Esophagus squamous epithelium (tissue), 5 donors: ENCODE data around the gene ZFP91. TPM values are rescaled to one million over a fixed set of nuclear protein-coding genes. Genes with fewer than 3 reads are reported as not detected.

Experiments
- DNase-seq: peaks from one replicate; lab custom pipeline; 2025; lab: John Stamatoyannopoulos, UW
- H3K27ac ChIP-seq, 4 donors: fragments of 200-600 bp; sonication (generic); one replicate each; pipeline ENCODE4 v1.5.1; 2016 to 2019; ENCODE audit warnings: mild to moderate bottlenecking in 1 of 4
- H3K27me3 ChIP-seq, 4 donors: fragments of 200-600 bp; sonication (generic); 1 replicate in 3 of 4; 2 replicates in 1 of 4; pipeline versions ENCODE4 v1.5.1 to v1.6.0; 2017 to 2021; ENCODE audit warnings: antibody characterized with exemption in 1 of 4
- H3K36me3 ChIP-seq, 3 donors: fragments of 200-600 bp; sonication (generic); one replicate each; pipeline ENCODE4 v1.5.1; 2016 to 2019
- H3K4me1 ChIP-seq, 3 donors: fragments of 200-600 bp; sonication (generic); one replicate each; pipeline ENCODE4 v1.5.1; 2017 to 2019
- H3K4me3 ChIP-seq, 4 donors: fragments of 200-600 bp; sonication (generic); 1 replicate in 3 of 4; 2 replicates in 1 of 4; pipeline ENCODE4 v1.5.1; 2016 to 2019; ENCODE audit warnings: mild to moderate bottlenecking in 2 of 4, moderate library complexity in 1 of 4
- H3K9me3 ChIP-seq, 3 donors: fragments of 200-600 bp; sonication (generic); one replicate each; pipeline ENCODE4 v1.5.1; 2016 to 2019
- CTCF ChIP-seq, 6 experiments: fragments of 450-650 bp in 4 of 6; fragments of 200-600 bp in 2 of 6; sonication (generic) in 2 of 6; IDR thresholded peaks; one replicate each; pipeline ENCODE4 v1.5.1; 2016 to 2019; ENCODE audit warnings: antibody characterized with exemption in 6 of 6, mild to moderate bottlenecking in 4 of 6, moderate library complexity in 4 of 6
- POLR2A ChIP-seq, 4 donors: fragments of 450-650 bp; IDR thresholded peaks; one replicate each; pipeline ENCODE4 v1.6.1; 2017; ENCODE audit warnings: antibody characterized with exemption in 4 of 4, mild to moderate bottlenecking in 4 of 4, moderate library complexity in 3 of 4
- WGBS, 2 donors: methylation state at CpG; one replicate each; pipeline ENCODE4 v1.1.5; 2018; 5-methylcytosine and 5-hydroxymethylcytosine counted together
- intact Hi-C: fragments of 100-400 bp; cut with DNase I; formaldehyde crosslinking; loops from one replicate; pipeline ENCODE4 v1.15.0; 2022
- total RNA-seq, 4 donors: library from RNA; depleted of rRNA; stranded (reverse); fragments of >200 nt; gene quantifications; one replicate each; pipeline ENCODE4 v1.1.0, GENCODE V29; 2016
- donor health status: DM: yes; HTN: yes; CAD: no.

Gene ZFP91
- total RNA-seq, 4 donors from 2014 or later, result 26.6 to 48.6 (median 40.5) TPM

DNA sequence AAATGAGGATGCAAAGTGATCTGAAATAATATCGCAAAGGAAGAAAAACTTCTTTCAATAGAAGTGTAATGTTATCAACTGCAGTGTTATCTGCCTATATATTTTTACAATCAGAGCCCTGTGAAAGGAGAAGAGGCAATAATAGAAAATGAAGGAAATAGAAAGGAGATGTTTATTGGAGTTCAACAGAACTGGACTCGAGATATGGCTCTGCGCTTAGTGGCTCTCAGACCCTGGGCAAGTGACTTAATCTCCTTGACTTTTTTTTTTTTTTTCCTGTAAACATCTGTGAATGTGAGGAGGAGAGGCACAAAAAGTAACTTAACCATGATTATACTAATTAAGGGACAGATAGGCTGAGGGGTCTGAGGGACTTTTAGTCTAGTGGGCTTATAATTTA is 62.5 kb downstream of the ZFP91 start:
- no peak for TF ChIP-seq CTCF (IDR thresholded peaks at IDR 0.05)
- no peak for TF ChIP-seq POLR2A (IDR thresholded peaks at IDR 0.05)

DNA sequence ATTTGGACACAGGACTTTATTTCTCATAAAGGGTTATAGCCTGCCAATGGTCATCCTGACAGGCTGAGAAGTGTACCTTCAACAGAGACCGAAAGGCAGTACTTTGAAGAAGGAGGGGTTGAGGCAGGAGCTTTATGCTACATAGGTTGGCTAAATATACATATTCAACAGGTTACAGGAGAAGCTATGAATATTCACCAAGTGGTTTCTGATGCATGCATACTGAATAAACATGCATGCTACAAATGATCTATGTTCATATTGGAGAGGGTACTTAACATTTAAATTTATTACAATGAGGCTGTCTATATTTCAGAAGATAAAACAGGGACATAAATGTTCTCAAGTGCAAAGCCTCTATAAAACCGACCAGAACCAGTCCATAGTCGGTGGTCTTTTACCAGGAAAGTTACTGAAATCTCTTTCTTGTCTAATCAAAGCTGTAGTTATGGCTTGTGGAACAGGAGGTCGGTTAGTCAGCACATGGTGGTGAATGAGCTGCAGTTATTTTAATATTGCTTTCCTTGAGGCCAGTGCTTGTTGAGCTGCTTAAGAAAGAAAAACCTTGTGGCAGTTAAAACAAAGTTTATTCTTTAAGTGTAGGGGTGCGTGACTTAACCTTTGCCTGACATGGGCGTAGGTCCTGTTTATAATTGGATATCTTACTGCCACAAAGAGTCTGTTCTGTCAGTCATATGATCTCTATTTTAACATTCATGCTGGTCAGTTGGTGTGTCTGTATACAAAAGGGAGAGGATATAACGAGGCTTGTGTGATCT is 63.1 kb downstream of the ZFP91 start:
- intact Hi-C loops, result no loop called here
- H3K27me3 ChIP-seq, result no peaks in the 10 kb centered on the region
- peaks cover 0 to 5% (median 0%) of the 10 kb centered on the region in 3 donors for H3K4me1 ChIP-seq
- WGBS, 2 donors, result 56 to 69% methylated on average over 7 of the region's 7 CpGs
- DNase-seq, result no peak
- no peak overlapping the region for H3K4me3 ChIP-seq
- TF ChIP-seq POLR2A (IDR thresholded peaks at IDR 0.05) (no peak), CTCF (IDR thresholded peaks at IDR 0.05) (no peak)
- no peaks in the 10 kb centered on the region for H3K36me3 ChIP-seq
- peaks cover 0 to 9% (median 9%) of the 10 kb centered on the region in 3 donors for H3K9me3 ChIP-seq
- no peak overlapping the region for H3K27ac ChIP-seq

More for the DNA sequence above, 62.5 kb downstream of the ZFP91 start:
- Histone ChIP-seq H3K4me3 (no peak overlapping the region), H3K27ac (no peak overlapping the region), H3K4me1 (peaks cover 0 to 5% (median 0%) of the 10 kb centered on the region in 3 donors), H3K9me3 (peaks cover 0 to 9% (median 9%) of the 10 kb centered on the region in 3 donors), H3K36me3 (no peaks in the 10 kb centered on the region), H3K27me3 (no peaks in the 10 kb centered on the region)
- intact Hi-C loops, result no loop called here
- no peak for DNase-seq
- WGBS, 2 donors, result 84% methylated on average over 3 of the region's 3 CpGs

- DNase-seq, result no peak
- Histone ChIP-seq H3K9me3 (peaks cover 0 to 12% (median 9%) of the 10 kb centered on the region in 3 donors), H3K27ac (no peak overlapping the region), H3K4me3 (no peak overlapping the region), H3K36me3 (no peaks in the 10 kb centered on the region), H3K4me1 (no peaks in the 10 kb centered on the region), H3K27me3 (no peaks in the 10 kb centered on the region)
- no peak for TF ChIP-seq POLR2A (IDR thresholded peaks at IDR 0.05)
- TF ChIP-seq CTCF (IDR thresholded peaks at IDR 0.05), result no peak
- intact Hi-C loops, result no loop called here
Observed at GRCh38 chr11:58645854-58646253, 67.0 kb downstream of the ZFP91 start.

- no peak for DNase-seq
- WGBS, 2 donors, result 79 to 85% methylated on average over 2 of the region's 2 CpGs
- no peak for TF ChIP-seq POLR2A (IDR thresholded peaks at IDR 0.05)
- no peak for TF ChIP-seq CTCF (IDR thresholded peaks at IDR 0.05)
- H3K27ac ChIP-seq, result no peak overlapping the region
- no peaks in the 10 kb centered on the region for H3K36me3 ChIP-seq
- H3K27me3 ChIP-seq, result no peaks in the 10 kb centered on the region
- no peak overlapping the region for H3K4me3 ChIP-seq
- no peaks in the 10 kb centered on the region for H3K4me1 ChIP-seq
- peaks cover 0 to 12% (median 9%) of the 10 kb centered on the region in 3 donors for H3K9me3 ChIP-seq
- intact Hi-C loops, result no loop called here
Observed at GRCh38 chr11:58647141-58647699, 68.4 kb downstream of the ZFP91 start.

GRCh38 chr11:58647866-58648265 is 69.0 kb downstream of the ZFP91 start:
- intact Hi-C loops, result no loop called here
- WGBS, 2 donors, result 60 to 73% methylated on average over 1 of the region's 1 CpG
- Histone ChIP-seq H3K4me1 (no peaks in the 10 kb centered on the region), H3K4me3 (no peak overlapping the region), H3K9me3 (peaks cover 0 to 12% (median 9%) of the 10 kb centered on the region in 3 donors), H3K36me3 (no peaks in the 10 kb centered on the region), H3K27ac (no peak overlapping the region), H3K27me3 (no peaks in the 10 kb centered on the region)
- DNase-seq, result no peak
- no peak for TF ChIP-seq CTCF (IDR thresholded peaks at IDR 0.05)
- no peak for TF ChIP-seq POLR2A (IDR thresholded peaks at IDR 0.05)
